H1 (cell line): ENCODE results near the gene MNX1.

Source experiments
- ASH2L ChIP-seq: fragments of 200-600, 300-600 bp; sonication (generic); IDR thresholded peaks from one replicate; pipeline ENCODE4 v1.7.1; 2017; ENCODE audit warnings: low read length
- BCL11A ChIP-seq, 2 experiments: IDR thresholded peaks; one replicate each; pipeline ENCODE4 v1.6.1; 2011; ENCODE audit warnings: low read depth in 2 of 2, low read length in 2 of 2, mild to moderate bottlenecking in 2 of 2
- EZH2 ChIP-seq: fragments of 200-600 bp; sonication (generic); IDR thresholded peaks from 2 replicates; pipeline ENCODE4 v1.7.1; 2012; ENCODE audit warnings: low read depth, mild to moderate bottlenecking, moderate library complexity, low read length, inconsistent platforms; ENCODE audit not compliant: severe bottlenecking
- NANOG ChIP-seq: IDR thresholded peaks from 2 replicates; pipeline ENCODE4 v1.6.1; 2011; ENCODE audit warnings: low read length, low read depth, mild to moderate bottlenecking, inconsistent platforms; ENCODE audit not compliant: insufficient read depth, poor library complexity, severe bottlenecking
- RAD21 ChIP-seq, 2 experiments: IDR thresholded peaks in 1 of 2; conservative IDR thresholded peaks in 1 of 2; 2 replicates each; pipeline ENCODE4 v1.6.1; 2011; ENCODE audit warnings: low read depth in 2 of 2, low read length in 2 of 2, improper control_type of control experiment in 1 of 2, inconsistent platforms in 1 of 2, mild to moderate bottlenecking in 1 of 2, moderate library complexity in 1 of 2
- SIX5 ChIP-seq: IDR thresholded peaks from 2 replicates; pipeline ENCODE4 v1.6.1; 2011; ENCODE audit warnings: mild to moderate bottlenecking, low read depth, low read length
- SRF ChIP-seq: IDR thresholded peaks from 2 replicates; pipeline ENCODE4 v1.6.1; 2011; ENCODE audit warnings: mild to moderate bottlenecking, low read depth, low read length, moderate library complexity
- ZNF274 ChIP-seq: IDR thresholded peaks from 2 replicates; pipeline ENCODE4 v1.7.0; 2012; ENCODE audit warnings: low read length, borderline replicate concordance; ENCODE audit errors: extremely low read depth
- TF ChIP-seq, protein P1 (sequence below), 3 experiments: IDR thresholded peaks; 1 replicate in 2 of 3; 2 replicates in 1 of 3; pipeline versions ENCODE4 v1.5.1 to v1.6.1; 2011; ENCODE audit warnings: low read length in 3 of 3, mild to moderate bottlenecking in 3 of 3, inconsistent platforms in 2 of 3, low read depth in 1 of 3, moderate library complexity in 1 of 3; ENCODE audit not compliant: insufficient read depth in 1 of 3; ENCODE audit errors: control extremely low read depth in 1 of 3
- TF ChIP-seq, protein P2 (sequence below): IDR thresholded peaks from 2 replicates; pipeline ENCODE4 v1.6.1; 2011; ENCODE audit warnings: low read length, improper control_type of control experiment
- TF ChIP-seq, protein P3 (sequence below): IDR thresholded peaks from 2 replicates; pipeline ENCODE4 v1.6.1; 2011; ENCODE audit warnings: low read depth, mild to moderate bottlenecking, low read length; ENCODE audit not compliant: insufficient read depth

DNA sequence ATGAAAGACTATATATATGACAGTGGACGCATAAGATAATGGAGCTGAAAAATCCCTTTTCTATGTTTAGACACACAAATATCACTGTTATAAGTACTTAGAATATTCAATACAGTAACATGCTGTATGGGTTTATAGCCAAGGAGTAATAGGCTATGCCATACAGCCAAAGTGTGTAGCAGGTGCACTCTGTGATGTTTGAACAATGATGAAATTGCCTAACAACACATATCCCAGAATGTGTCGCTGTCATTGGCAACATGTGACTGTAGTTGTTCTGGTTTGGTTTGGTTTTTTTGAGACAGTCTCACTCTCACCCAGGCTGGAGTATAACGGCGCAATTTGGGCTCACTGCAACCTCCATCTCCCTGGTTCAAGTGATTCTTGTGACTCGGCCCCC lies 34.8 kb downstream of the MNX1 start:
- TF ChIP-seq, protein P1, sequence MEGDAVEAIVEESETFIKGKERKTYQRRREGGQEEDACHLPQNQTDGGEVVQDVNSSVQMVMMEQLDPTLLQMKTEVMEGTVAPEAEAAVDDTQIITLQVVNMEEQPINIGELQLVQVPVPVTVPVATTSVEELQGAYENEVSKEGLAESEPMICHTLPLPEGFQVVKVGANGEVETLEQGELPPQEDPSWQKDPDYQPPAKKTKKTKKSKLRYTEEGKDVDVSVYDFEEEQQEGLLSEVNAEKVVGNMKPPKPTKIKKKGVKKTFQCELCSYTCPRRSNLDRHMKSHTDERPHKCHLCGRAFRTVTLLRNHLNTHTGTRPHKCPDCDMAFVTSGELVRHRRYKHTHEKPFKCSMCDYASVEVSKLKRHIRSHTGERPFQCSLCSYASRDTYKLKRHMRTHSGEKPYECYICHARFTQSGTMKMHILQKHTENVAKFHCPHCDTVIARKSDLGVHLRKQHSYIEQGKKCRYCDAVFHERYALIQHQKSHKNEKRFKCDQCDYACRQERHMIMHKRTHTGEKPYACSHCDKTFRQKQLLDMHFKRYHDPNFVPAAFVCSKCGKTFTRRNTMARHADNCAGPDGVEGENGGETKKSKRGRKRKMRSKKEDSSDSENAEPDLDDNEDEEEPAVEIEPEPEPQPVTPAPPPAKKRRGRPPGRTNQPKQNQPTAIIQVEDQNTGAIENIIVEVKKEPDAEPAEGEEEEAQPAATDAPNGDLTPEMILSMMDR (IDR thresholded peaks at IDR 0.05; ENCODE audit: control extremely low read depth in 1 of 3, insufficient read depth in 1 of 3, low read depth in 1 of 3, low read length in 3 of 3), result no peak
- TF ChIP-seq SIX5, result no peak
- no peak for TF ChIP-seq ASH2L
- no peak for TF ChIP-seq SRF
- TF ChIP-seq, protein P2, sequence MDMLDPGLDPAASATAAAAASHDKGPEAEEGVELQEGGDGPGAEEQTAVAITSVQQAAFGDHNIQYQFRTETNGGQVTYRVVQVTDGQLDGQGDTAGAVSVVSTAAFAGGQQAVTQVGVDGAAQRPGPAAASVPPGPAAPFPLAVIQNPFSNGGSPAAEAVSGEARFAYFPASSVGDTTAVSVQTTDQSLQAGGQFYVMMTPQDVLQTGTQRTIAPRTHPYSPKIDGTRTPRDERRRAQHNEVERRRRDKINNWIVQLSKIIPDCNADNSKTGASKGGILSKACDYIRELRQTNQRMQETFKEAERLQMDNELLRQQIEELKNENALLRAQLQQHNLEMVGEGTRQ, result no peak
- no peak for TF ChIP-seq ZNF274
- TF ChIP-seq EZH2, result no peak
- TF ChIP-seq, protein P3, sequence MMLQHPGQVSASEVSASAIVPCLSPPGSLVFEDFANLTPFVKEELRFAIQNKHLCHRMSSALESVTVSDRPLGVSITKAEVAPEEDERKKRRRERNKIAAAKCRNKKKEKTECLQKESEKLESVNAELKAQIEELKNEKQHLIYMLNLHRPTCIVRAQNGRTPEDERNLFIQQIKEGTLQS, result no peak
- no peak for TF ChIP-seq RAD21 (IDR thresholded peaks at IDR 0.05 in 1 of 2, conservative IDR thresholded peaks at IDR 0.05 in 1 of 2; ENCODE audit: low read depth in 2 of 2, low read length in 2 of 2)
- TF ChIP-seq BCL11A (IDR thresholded peaks at IDR 0.05; ENCODE audit: low read depth in 2 of 2, low read length in 2 of 2), result no peak
- TF ChIP-seq NANOG, result no peak
